ENCODE measurements around the gene RTCB. TPM values are rescaled to one million over a fixed set of nuclear protein-coding genes. Genes with fewer than 3 reads are reported as not detected.

Gene RTCB
- total and polyA plus RNA-seq, 2 of the 13 experiments (the other 11 are each of a cell fraction or from before 2014, with no cell fraction given) = 108 to 167 TPM

DNA sequence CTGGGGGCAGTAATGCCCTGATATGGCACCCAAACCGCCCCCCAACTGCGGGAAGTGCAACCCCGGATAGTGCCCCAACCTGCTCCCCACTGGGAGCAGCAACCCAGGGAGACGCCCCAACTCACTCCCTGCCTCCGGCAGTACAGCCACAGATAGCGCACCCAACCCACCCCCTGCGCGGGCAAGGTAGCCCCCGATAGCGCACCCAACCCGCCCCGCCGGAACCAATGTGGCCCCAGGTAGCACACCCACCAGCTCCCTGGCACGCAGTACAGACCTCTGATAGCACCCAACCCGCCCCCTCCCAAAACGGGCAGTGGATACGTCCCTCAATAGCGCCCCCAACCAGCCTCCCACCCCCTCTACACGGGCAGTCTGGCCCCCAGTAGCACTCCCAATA, 58.2 kb downstream of the RTCB start:
- Histone ChIP-seq H3K4me1 (ENCODE audit: insufficient read depth, low read length) (no peaks in the 10 kb centered on the region), H3K4me3 (replicated peaks in 1 of 3; ENCODE audit: insufficient read depth in 1 of 3, low read depth in 2 of 3, low read length in 3 of 3) (no peak overlapping the region), H3K27ac (ENCODE audit: extremely low read length, insufficient read depth, low read length) (no peak overlapping the region), H3K79me2 (ENCODE audit: insufficient read depth, low read length) (no peaks in the 10 kb centered on the region), H2AFZ (ENCODE audit: low read length) (no peak overlapping the region), H3K4me2 (ENCODE audit: low read depth, low read length) (no peak overlapping the region), H3K9me3 (ENCODE audit: low read length) (no peaks in the 10 kb centered on the region), H3K9ac (ENCODE audit: insufficient read depth, low read depth, low read length) (no peak overlapping the region), H3K27me3 (ENCODE audit: control insufficient read depth in 1 of 2, insufficient read depth in 2 of 2, low read length in 2 of 2) (no peaks in the 10 kb centered on the region), H3K36me3 (replicated peaks in 1 of 2; ENCODE audit: control insufficient read depth in 1 of 2, insufficient read depth in 2 of 2, low read length in 2 of 2) (no peaks in the 10 kb centered on the region), H4K20me1 (ENCODE audit: insufficient read depth, low read length) (no peaks in the 10 kb centered on the region)
- CTCF ChIA-PET (ENCODE audit: low intra/inter-chr PET ratio, low total read pairs) = no interaction called here
- no peak for DNase-seq (ENCODE audit: low spot score)
- no TSS peak for BruUV-seq (replicated peaks)
- POLR2A ChIA-PET = no interaction called here
- no peak for TF ChIP-seq NFATC3 (CRISPR knock-in tag; IDR thresholded peaks at IDR 0.05)
- TF ChIP-seq ZNF101 (CRISPR knock-in tag; IDR thresholded peaks at IDR 0.05; ENCODE audit: borderline replicate concordance, low read depth) = no peak
- TF ChIP-seq NFIB (CRISPR knock-in tag; IDR thresholded peaks at IDR 0.05; ENCODE audit: borderline replicate concordance) = no peak
- TF ChIP-seq SMYD3 (CRISPR knock-in tag; IDR thresholded peaks at IDR 0.05) = no peak
- TF ChIP-seq, protein P1, sequence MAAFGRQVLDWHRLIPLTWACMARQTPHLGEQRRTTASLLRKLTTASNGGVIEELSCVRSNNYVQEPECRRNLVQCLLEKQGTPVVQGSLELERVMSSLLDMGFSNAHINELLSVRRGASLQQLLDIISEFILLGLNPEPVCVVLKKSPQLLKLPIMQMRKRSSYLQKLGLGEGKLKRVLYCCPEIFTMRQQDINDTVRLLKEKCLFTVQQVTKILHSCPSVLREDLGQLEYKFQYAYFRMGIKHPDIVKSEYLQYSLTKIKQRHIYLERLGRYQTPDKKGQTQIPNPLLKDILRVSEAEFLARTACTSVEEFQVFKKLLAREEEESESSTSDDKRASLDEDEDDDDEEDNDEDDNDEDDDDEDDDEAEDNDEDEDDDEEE (CRISPR knock-in tag; IDR thresholded peaks at IDR 0.05) = no peak
- no peak for TF ChIP-seq ZNF564 (CRISPR knock-in tag; IDR thresholded peaks at IDR 0.05)
- no peak for TF ChIP-seq TSC22D2 (CRISPR knock-in tag; IDR thresholded peaks at IDR 0.05; ENCODE audit: borderline replicate concordance)
- TF ChIP-seq ZNF598 (CRISPR knock-in tag; IDR thresholded peaks at IDR 0.05; ENCODE audit: borderline replicate concordance) = no peak
- TF ChIP-seq, protein P2, sequence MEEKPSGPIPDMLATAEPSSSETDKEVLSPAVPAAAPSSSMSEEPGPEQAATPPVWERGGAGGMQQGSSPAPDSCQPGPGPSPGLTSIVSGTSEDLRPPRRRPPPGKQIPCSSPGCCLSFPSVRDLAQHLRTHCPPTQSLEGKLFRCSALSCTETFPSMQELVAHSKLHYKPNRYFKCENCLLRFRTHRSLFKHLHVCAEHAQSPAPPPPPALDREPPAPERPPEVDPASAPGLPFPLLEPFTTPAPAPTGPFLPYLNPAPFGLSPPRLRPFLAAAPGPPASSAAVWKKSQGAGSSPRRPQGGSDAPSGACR (CRISPR knock-in tag; IDR thresholded peaks at IDR 0.05) = no peak
- TF ChIP-seq, protein P3, sequence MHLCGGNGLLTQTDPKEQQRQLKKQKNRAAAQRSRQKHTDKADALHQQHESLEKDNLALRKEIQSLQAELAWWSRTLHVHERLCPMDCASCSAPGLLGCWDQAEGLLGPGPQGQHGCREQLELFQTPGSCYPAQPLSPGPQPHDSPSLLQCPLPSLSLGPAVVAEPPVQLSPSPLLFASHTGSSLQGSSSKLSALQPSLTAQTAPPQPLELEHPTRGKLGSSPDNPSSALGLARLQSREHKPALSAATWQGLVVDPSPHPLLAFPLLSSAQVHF (CRISPR knock-in tag; IDR thresholded peaks at IDR 0.05) = no peak
- TF ChIP-seq CAMTA2 (CRISPR knock-in tag; IDR thresholded peaks at IDR 0.05; ENCODE audit: borderline replicate concordance) = no peak
- no peak for TF ChIP-seq KMT2A (CRISPR knock-in tag; IDR thresholded peaks at IDR 0.05)
- TF ChIP-seq ZNF720 (CRISPR knock-in tag; IDR thresholded peaks at IDR 0.05) = no peak
- TF ChIP-seq ZNF10 (CRISPR knock-in tag; IDR thresholded peaks at IDR 0.05; ENCODE audit: borderline replicate concordance, low read depth) = no peak
- no peak for TF ChIP-seq ZNF343 (CRISPR knock-in tag; IDR thresholded peaks at IDR 0.05)
- no peak for TF ChIP-seq ZNF354B (CRISPR knock-in tag; IDR thresholded peaks at IDR 0.05)
- in situ Hi-C loops (cut with HindIII; ENCODE audit: extremely low pct_ligation_motif_present, low pct_unique_long_range_greater_than_20kb) (no loop called here), intact Hi-C loops (cut with micrococcal nuclease; ENCODE audit: unreplicated experiment) (no loop called here)
- ATAC-seq = no peak
- FAIRE-seq = no peak
- WGBS (ENCODE audit: low lambda C conversion rate) = 46% methylated on average over 7 of the region's 19 CpGs
